MM.1S (cell line): ENCODE data around the gene MEGF6.
"Not testable (repeated sequence)": the region's sequence is repeated elsewhere in the genome, so short reads cannot be mapped to it uniquely, and the experiment has no call there.

Experiments used
- DNase-seq: peaks from one replicate; pipeline ENCODE4 v3.0.0-alpha.2; 2015
- H2AFZ ChIP-seq: fragments of 300-600 bp; sonication (generic); 2 replicates; pipeline ENCODE4 v1.6.0; 2016; ENCODE audit warnings: antibody characterized with exemption, low read length
- H3F3A ChIP-seq: fragments of 300-600 bp; sonication (generic); 2 replicates; pipeline ENCODE4 v1.6.1; 2016; ENCODE audit warnings: mild to moderate bottlenecking, antibody characterized with exemption, low read length, moderate library complexity, mixed read lengths; ENCODE audit not compliant: insufficient read depth
- H3K27ac ChIP-seq: fragments of 300-600 bp; sonication (generic); 2 replicates; pipeline ENCODE4 v1.5.1; 2016; ENCODE audit warnings: mild to moderate bottlenecking, low read length
- H3K27me3 ChIP-seq: fragments of 300-600 bp; sonication (generic); replicated peaks from 2 replicates; pipeline ENCODE4 v1.6.0; 2016; ENCODE audit warnings: low read length; ENCODE audit not compliant: insufficient read depth
- H3K36me3 ChIP-seq: fragments of 300-600 bp; sonication (generic); replicated peaks from 2 replicates; pipeline ENCODE4 v1.6.1; 2016; ENCODE audit warnings: mild to moderate bottlenecking, low read length, mixed read lengths; ENCODE audit not compliant: insufficient read depth
- H3K4me1 ChIP-seq: fragments of 300-600 bp; sonication (generic); 2 replicates; pipeline ENCODE4 v1.6.1; 2016; ENCODE audit warnings: low read length, mixed read lengths
- H3K4me2 ChIP-seq: fragments of 300-600 bp; sonication (generic); 2 replicates; pipeline ENCODE4 v1.6.0; 2016; ENCODE audit warnings: low read depth, low read length
- H3K4me3 ChIP-seq: fragments of 300-600 bp; sonication (generic); 2 replicates; pipeline ENCODE4 v1.5.1; 2016; ENCODE audit warnings: low read length, mixed read lengths
- H3K79me2 ChIP-seq: fragments of 300-600 bp; sonication (generic); 2 replicates; pipeline ENCODE4 v1.6.1; 2016; ENCODE audit warnings: mixed run types, low read length, mixed read lengths
- H3K9ac ChIP-seq: fragments of 300-600 bp; sonication (generic); 2 replicates; pipeline ENCODE4 v1.6.1; 2016; ENCODE audit warnings: low read length, mixed read lengths
- H3K9me2 ChIP-seq: fragments of 300-600 bp; sonication (generic); replicated peaks from 2 replicates; pipeline ENCODE4 v1.6.1; 2016; ENCODE audit warnings: mild to moderate bottlenecking, low read length, mixed read lengths; ENCODE audit not compliant: insufficient read depth
- H3K9me3 ChIP-seq: fragments of 300-600 bp; sonication (generic); replicated peaks from 2 replicates; pipeline ENCODE4 v1.6.1; 2016; ENCODE audit warnings: mild to moderate bottlenecking, low read length, mixed read lengths; ENCODE audit not compliant: insufficient read depth
- H4K20me1 ChIP-seq: fragments of 300-600 bp; sonication (generic); 2 replicates; pipeline ENCODE4 v1.6.1; 2016; ENCODE audit warnings: mild to moderate bottlenecking, low read length, moderate library complexity, mixed read lengths; ENCODE audit not compliant: insufficient read depth
- EZH2 ChIP-seq: fragments of 300-600 bp; sonication (generic); optimal IDR thresholded peaks from 2 replicates; pipeline ENCODE3; 2017; ENCODE audit warnings: low read depth, mild to moderate bottlenecking, antibody characterized with exemption, low read length, mixed read lengths
- EZH2phosphoT487 ChIP-seq: fragments of 300-600 bp; sonication (generic); IDR thresholded peaks from 2 replicates; pipeline ENCODE4 v1.6.1; 2018; ENCODE audit warnings: antibody characterized with exemption, low read length
- TF ChIP-seq, protein P1 (sequence below): fragments of 300-600 bp; sonication (generic); IDR thresholded peaks from 2 replicates; pipeline ENCODE4 v1.5.1; 2016; ENCODE audit warnings: antibody characterized with exemption, low read length, mixed read lengths

MEGF6 gene

DNA sequence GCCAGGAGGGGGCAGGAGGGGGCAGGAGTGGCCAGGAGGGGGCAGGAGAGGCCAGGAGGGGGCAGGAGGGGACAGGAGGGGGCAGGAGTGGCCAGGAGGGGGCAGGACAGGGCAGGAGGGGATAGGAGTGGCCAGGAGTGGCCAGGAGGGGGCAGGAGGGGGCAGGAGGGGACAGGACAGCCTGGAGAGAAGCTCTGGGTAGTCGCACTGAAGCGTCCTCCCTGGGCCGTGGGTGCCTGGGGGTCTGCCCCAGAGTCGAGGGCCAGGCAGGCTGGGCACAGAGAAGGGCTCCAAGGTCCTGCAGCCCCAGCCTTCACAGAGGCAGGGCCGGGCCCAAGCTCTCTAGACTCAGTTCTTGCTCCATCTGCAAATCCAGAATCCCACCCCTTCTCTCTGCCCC is 22.9 kb downstream of the MEGF6 start:
- H3K4me3 ChIP-seq = no peak overlapping the region
- H3K27me3 ChIP-seq = peaks cover 62% of the 10 kb centered on the region
- TF ChIP-seq EZH2phosphoT487 (no peak), EZH2 (no peak)
- TF ChIP-seq, protein P1, sequence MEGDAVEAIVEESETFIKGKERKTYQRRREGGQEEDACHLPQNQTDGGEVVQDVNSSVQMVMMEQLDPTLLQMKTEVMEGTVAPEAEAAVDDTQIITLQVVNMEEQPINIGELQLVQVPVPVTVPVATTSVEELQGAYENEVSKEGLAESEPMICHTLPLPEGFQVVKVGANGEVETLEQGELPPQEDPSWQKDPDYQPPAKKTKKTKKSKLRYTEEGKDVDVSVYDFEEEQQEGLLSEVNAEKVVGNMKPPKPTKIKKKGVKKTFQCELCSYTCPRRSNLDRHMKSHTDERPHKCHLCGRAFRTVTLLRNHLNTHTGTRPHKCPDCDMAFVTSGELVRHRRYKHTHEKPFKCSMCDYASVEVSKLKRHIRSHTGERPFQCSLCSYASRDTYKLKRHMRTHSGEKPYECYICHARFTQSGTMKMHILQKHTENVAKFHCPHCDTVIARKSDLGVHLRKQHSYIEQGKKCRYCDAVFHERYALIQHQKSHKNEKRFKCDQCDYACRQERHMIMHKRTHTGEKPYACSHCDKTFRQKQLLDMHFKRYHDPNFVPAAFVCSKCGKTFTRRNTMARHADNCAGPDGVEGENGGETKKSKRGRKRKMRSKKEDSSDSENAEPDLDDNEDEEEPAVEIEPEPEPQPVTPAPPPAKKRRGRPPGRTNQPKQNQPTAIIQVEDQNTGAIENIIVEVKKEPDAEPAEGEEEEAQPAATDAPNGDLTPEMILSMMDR = no peak
- no peak for DNase-seq
- H3K36me3 ChIP-seq = no peaks in the 10 kb centered on the region
- H3F3A ChIP-seq = no peaks in the 10 kb centered on the region
- no peaks in the 10 kb centered on the region for H4K20me1 ChIP-seq
- H3K27ac ChIP-seq = no peak overlapping the region
- H3K4me1 ChIP-seq = no peaks in the 10 kb centered on the region
- no peak overlapping the region for H3K4me2 ChIP-seq
- no peak overlapping the region for H3K9ac ChIP-seq
- H3K9me3 ChIP-seq = no peaks in the 10 kb centered on the region
- H3K9me2 ChIP-seq = no peaks in the 10 kb centered on the region
- H3K79me2 ChIP-seq = no peaks in the 10 kb centered on the region
- H2AFZ ChIP-seq = no peak overlapping the region

DNA sequence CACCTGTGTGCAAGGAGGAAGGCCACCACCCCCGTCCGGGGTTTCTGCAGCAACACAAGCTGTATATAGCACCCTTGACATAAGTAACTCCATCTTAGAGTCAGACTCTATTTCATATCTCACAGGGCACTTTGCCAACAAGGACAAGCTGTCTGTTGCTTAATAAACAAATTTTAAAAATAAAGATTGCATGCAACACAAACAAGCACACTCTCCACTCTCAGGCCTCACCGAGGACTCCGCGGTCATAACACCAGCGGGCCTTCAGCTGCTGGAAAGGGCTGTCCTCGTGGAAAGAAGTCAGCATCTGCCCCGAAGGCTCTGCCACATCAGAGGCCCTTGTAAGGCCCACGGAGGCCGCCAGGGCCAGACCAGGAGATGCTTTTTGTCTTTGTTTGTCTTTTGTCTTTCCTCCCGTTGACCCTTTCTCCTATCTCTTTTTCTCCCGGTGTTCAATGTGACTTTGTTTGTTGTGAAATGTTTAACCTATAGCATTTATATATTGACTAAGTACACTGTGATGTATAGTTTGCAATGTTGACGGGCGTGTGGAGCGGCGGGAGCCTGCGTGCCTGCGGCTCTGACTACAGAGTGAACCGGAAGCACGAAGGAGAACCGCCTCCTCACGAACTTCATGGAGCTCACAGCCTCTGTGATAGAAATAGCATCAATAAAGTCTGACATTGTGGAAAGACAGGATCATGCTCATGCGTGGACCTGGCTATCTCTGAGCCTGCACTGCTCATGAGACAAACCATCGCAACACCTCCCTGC is 24.1 kb downstream of the MEGF6 start:
- Histone ChIP-seq H3K9me3 (no peaks in the 10 kb centered on the region), H3K4me2 (no peak overlapping the region), H3K36me3 (no peaks in the 10 kb centered on the region), H3K4me3 (no peak overlapping the region), H4K20me1 (no peaks in the 10 kb centered on the region), H3K27ac (no peak overlapping the region), H3K9me2 (no peaks in the 10 kb centered on the region), H3F3A (no peaks in the 10 kb centered on the region), H3K9ac (no peak overlapping the region), H3K27me3 (peaks cover 58% of the 10 kb centered on the region), H3K4me1 (no peaks in the 10 kb centered on the region), H2AFZ (no peak overlapping the region), H3K79me2 (no peaks in the 10 kb centered on the region)
- no peak for DNase-seq
- no peak for TF ChIP-seq EZH2

DNA sequence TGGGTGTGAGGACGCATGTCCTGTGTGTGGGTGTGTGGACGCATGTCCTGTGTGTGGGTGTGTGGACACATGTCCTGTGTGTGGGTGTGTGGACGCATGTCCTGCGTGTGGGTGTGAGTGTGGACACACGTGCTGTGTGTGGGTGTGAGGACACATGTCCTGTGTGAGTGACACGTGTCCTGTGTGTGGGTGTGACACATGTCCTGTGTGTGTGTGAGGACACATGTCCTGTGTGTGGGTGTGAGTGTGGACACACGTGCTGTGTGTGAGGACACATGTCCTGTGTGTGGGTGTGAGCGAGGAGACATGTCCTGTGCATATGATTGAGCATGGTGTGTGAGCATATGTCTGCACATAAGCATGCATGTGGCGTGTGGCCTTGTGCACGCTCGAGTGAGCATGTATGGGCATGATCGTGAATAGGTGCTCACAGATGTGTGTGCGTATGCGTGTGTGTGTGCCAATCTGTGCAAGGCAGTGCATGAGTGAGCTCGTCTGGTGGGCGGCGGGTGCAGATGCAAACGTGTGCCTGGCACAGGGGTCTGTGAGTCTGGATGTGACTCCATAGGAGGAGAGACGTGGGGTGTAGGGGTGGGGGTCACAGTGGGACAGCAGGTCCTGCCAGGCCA is 25.3 kb downstream of the MEGF6 start:
- H3K27me3 ChIP-seq = peaks cover 60% of the 10 kb centered on the region
- no peak overlapping the region for H3K9ac ChIP-seq
- no peaks in the 10 kb centered on the region for H3F3A ChIP-seq
- TF ChIP-seq EZH2 (no peak), EZH2phosphoT487 (no peak)
- TF ChIP-seq, protein P1 = no peak
- no peaks in the 10 kb centered on the region for H3K9me2 ChIP-seq
- H2AFZ ChIP-seq = no peak overlapping the region
- no peaks in the 10 kb centered on the region for H3K4me1 ChIP-seq
- no peaks in the 10 kb centered on the region for H3K79me2 ChIP-seq
- no peaks in the 10 kb centered on the region for H3K36me3 ChIP-seq
- no peak for DNase-seq
- H3K27ac ChIP-seq = no peak overlapping the region
- no peak overlapping the region for H3K4me2 ChIP-seq
- no peaks in the 10 kb centered on the region for H4K20me1 ChIP-seq
- no peaks in the 10 kb centered on the region for H3K9me3 ChIP-seq
- H3K4me3 ChIP-seq = no peak overlapping the region

DNA sequence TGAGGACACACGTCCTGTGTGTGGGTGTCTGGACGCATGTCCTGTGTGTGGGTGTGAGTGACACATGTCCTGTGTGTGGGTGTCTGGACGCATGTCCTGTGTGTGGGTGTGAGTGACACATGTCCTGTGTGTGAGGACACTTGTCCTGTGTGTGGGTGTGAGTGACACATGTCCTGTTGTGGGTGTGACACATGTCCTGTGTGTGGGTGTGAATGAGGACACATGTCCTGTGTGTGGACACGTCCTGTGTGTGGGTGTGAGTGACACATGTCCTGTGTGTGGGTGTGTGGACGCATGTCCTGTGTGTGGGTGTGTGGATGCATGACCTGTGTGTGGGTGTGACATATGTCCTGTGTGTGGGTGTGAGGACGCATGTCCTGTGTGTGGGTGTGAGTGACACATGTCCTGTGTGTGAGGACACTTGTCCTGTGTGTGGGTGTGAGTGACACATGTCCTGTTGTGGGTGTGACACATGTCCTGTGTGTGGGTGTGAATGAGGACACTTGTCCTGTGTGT is 25.9 kb downstream of the MEGF6 start:
- H3K36me3 ChIP-seq, H3K9me3 ChIP-seq, H3F3A ChIP-seq, H3K4me3 ChIP-seq, H4K20me1 ChIP-seq, DNase-seq, H3K9ac ChIP-seq, H3K4me1 ChIP-seq, H3K9me2 ChIP-seq, H2AFZ ChIP-seq, H3K27ac ChIP-seq, H3K79me2 ChIP-seq, H3K4me2 ChIP-seq: not testable (repeated sequence)
- H3K27me3 ChIP-seq = peaks cover 57% of the 10 kb centered on the region
